Measurements from ENCODE around the gene SLC14A1.

DNA sequence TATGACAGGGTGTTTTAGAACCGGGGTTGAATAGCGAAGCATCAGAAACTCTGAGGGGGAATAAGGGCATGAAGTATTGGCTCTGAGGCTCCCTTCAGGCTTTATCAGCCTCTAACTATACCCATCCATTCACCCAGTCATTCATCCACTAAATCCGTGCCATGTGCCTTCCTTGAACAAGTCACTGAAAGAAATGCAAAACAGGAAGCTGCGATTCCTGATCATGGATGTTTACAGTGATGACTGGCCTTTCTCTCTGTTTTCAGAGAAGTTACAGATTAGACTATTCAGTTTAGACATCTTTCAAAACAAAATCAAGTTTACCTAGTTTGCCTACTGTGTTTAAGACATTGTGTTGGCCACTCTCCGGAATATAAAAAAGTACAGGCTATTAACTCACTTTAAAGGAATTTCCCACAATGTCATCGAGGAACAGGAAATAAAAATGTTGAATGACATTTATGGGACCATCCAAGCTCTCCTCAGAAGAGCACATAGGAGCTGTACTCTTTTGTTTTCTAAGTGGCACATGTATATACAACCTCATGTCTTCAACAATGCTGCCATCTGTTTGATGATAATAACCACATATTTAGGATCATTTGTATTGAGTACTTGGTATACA, 43.8 kb upstream of the SLC14A1 start:
- no peak for TF ChIP-seq GATA2 (IDR thresholded peaks at IDR 0.05; ENCODE audit: low read depth, low read length)
- no peak for TF ChIP-seq GATA3 (IDR thresholded peaks at IDR 0.05; ENCODE audit: low read depth, low read length)
